Gastroesophageal sphincter (tissue), 3 donors: ENCODE results near the gene CHST15.

Experiments used
- POLR2A ChIP-seq, 2 donors: fragments of 450-650 bp; IDR thresholded peaks; one replicate each; pipeline ENCODE4 v1.6.1; 2017; ENCODE audit warnings: antibody characterized with exemption in 2 of 2, mild to moderate bottlenecking in 2 of 2, moderate library complexity in 1 of 2
- POLR2AphosphoS5 ChIP-seq: sonication (generic); formaldehyde crosslinking; IDR thresholded peaks from one replicate; pipeline ENCODE4 v1.6.1; 2017; ENCODE audit warnings: antibody characterized with exemption
- TF ChIP-seq, protein P1 (sequence below), 4 experiments: fragments of 200-600 bp in 2 of 4; fragments of 450-650 bp in 2 of 4; sonication (generic) in 1 of 4; IDR thresholded peaks; one replicate each; pipeline ENCODE4 v1.5.1; 2017 to 2019; ENCODE audit warnings: antibody characterized with exemption in 4 of 4, mild to moderate bottlenecking in 2 of 4, moderate library complexity in 2 of 4

DNA sequence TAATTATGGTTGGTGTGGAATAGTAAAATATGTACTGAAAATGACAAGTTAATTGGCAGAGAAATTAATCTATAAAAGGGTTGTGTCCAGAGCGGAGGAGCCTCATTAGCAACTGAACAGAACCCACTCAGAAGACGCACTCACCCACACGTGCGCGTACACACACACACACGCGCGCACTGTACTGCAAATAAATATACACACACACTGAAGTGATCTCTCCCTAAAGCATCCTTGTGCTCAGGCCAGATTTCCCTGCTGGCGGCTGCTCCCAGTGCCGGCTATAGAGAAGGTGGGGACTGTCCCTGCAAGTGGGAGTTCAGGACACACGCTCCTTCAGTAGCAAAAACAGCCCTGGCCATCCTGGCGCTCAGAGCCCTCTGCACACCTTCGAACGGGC, 85.2 kb downstream of the CHST15 start:
- TF ChIP-seq POLR2AphosphoS5, result no peak
- TF ChIP-seq, protein P1, sequence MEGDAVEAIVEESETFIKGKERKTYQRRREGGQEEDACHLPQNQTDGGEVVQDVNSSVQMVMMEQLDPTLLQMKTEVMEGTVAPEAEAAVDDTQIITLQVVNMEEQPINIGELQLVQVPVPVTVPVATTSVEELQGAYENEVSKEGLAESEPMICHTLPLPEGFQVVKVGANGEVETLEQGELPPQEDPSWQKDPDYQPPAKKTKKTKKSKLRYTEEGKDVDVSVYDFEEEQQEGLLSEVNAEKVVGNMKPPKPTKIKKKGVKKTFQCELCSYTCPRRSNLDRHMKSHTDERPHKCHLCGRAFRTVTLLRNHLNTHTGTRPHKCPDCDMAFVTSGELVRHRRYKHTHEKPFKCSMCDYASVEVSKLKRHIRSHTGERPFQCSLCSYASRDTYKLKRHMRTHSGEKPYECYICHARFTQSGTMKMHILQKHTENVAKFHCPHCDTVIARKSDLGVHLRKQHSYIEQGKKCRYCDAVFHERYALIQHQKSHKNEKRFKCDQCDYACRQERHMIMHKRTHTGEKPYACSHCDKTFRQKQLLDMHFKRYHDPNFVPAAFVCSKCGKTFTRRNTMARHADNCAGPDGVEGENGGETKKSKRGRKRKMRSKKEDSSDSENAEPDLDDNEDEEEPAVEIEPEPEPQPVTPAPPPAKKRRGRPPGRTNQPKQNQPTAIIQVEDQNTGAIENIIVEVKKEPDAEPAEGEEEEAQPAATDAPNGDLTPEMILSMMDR (IDR thresholded peaks at IDR 0.05), result peak in 1 of 4 experiments; percentile 3
- TF ChIP-seq POLR2A (IDR thresholded peaks at IDR 0.05), result no peak
